Stimulated activated CD8-positive, alpha-beta memory T cell treated with anti-CD3 and anti-CD28 coated beads, Interleukin-4, amount 100 ng/mL, for 1 hour (primary cell): ENCODE data around the gene TSPEAR.
A peak's percentile ranks its signal among the peaks of the same experiment; 100 is the strongest.
"Not testable (repeated sequence)": the region's sequence is repeated elsewhere in the genome, so short reads cannot be mapped to it uniquely, and the experiment has no call there.

Experiments
- DNase-seq, 2 donors: peaks; one replicate each; pipeline ENCODE4 v3.0.0-alpha.2; 2020; ENCODE audit warnings: low read depth in 2 of 2, low spot score in 1 of 2

The TSPEAR gene

DNA sequence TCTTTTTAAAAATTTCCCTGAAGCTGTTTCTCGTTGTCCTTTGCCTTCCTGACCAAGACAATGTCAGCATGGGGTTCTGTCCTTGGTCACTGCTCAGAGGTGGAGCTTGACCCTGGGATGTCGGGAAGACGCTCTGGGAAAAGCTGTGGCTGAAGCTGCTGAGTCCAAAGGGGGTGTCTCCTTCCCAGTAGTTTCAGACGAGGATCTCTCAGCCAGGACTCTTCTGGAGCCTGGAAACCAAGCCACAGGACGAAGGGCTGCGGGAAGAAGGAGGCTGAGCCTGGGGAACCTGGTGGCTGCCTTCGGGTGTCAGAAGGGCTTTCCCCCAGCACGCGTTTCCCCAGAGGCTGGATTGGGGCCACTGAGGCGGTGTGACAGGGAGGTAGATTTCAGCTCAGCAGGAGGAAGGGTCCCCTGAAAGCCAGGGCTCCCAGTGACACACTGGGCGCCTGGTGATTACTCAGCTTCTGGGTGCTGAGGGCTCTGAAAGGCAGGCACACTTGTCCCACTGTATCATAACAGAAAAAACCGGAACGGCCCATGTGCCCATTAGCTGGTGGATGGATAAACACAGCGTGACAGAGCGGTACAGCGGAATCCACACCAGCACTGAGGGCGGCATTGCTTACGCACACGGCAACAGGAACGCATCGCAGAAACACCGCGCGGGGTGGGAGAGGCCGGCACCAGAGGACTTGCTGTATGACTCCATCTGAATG is 24.4 kb downstream of the TSPEAR start:
- no peak for DNase-seq

DNA sequence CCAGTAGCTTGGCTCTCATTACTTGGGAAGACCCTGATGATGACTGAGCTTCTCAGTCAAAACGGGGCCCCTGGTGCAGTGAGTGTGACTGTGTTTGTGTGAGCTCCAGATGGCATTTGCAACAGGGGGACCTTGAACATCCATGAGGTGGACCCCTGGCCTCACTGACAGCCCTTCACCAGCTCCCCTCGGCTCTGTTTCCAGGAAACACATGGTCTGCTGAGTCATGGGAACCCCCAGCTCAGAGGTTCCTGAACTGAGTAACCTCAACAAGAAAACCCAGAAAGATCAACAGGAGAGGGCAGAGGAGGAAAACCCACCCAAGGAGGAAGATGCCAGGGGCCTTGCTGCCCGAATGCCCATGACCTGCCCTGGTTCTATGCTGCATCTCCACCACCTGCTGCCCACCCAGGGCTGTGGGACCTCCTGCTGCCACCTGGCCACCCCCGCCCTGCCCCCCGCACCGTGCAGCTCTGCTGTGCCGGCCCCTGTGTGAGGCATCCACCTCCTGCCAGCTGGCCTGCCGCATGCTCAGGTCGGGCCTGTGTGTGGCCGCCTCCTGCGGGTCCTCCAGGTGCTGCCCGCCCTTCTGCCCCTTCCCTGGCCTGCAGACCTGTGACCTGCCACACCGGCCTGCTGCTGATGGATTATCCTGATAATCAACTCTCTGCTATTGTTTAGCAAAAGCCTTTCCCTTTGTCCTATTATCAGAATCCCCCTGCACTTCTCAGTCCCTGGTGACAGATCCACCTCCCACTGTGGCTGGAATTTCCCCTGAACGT is 25.2 kb downstream of the TSPEAR start:
- DNase-seq, result no peak

- not testable (repeated sequence) for DNase-seq
Observed at GRCh38 chr21:44685050-44685449, 26.3 kb downstream of the TSPEAR start.

- no peak for DNase-seq
Observed at GRCh38 chr21:44684483-44684882, 26.9 kb downstream of the TSPEAR start.

- DNase-seq, result no peak
Observed at GRCh38 chr21:44684077-44684476, 27.3 kb downstream of the TSPEAR start.

GRCh38 chr21:44682580-44683151 is 28.7 kb downstream of the TSPEAR start:
- DNase-seq, result no peak

GRCh38 chr21:44681861-44682579 is 29.4 kb downstream of the TSPEAR start, which contains the start of gene KRTAP12-1:
KRTAP12-1 (minus strand) TSS chr21:44682163; CDS start chr21:44682123, 40 bp downstream.
- DNase-seq, result no peak

- no peak for DNase-seq
Observed at GRCh38 chr21:44681152-44681551, 30.2 kb downstream of the TSPEAR start.

DNA sequence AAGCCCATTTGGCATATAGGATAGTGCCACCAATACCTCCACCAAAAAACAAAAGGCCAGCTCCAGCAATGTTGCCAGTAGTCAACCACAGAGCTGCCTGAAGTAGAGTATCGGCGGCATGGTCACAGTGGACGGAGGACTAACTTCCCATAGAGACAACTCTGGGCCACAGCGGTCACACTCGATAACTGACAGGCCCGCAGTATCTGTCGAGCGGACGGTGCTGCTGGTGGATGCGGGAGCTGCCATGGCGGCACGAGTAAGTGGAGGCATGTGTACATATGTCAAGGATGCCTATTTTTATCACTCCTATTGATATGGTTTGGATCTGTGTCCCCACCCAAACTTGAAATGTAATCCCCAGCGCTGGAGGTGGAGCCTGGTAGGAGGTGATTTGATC is 33.5 kb downstream of the TSPEAR start:
- DNase-seq, result no peak

GRCh38 chr21:44671911-44672310 is 39.5 kb downstream of the TSPEAR start:
- DNase-seq, result no peak

DNA sequence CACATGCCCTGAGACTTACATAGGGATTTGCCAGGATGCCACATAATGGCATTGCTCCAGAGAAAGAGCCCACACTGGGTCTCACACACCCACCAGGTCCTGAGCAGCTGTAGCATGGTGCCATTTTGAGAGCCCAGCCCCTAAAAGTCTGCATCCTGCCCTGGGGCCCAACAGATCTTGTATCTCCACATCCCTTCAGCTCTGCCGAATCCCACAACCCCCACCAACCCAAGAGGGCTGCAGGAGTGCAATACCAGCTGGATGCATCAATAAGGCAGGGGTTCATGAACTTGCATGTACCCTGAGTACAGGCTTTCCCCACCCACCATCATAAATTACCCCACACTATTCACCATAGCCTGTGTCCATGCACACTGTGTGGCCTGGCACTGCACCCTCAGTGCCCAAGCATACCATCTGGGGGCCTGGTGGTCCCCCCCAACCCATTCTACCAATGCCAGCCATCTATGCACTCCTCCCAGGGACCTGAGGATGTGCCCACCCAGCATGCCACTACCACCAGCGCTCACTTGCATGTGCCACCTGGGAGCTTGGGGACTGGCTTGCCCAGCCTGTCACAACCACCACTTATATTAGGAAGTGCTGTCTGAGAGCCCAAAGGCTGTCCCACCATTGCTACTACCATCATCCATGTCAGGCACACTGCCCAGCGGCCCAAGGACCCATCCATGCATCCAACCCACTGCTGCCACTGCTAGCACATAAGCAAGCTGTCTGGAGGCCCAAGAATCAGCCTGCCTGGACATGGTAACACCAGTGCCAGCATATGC is 40.5 kb downstream of the TSPEAR start:
- DNase-seq, result no peak

- no peak for DNase-seq
Observed at GRCh38 chr21:44667612-44668011, 43.8 kb downstream of the TSPEAR start.

- DNase-seq, result no peak
Observed at GRCh38 chr21:44666401-44667320, 44.7 kb downstream of the TSPEAR start, which contains the start of gene KRTAP12-2. KRTAP12-2 (minus strand) TSS chr21:44666927; CDS start chr21:44666886, 41 bp downstream.

GRCh38 chr21:44664691-44665090 is 46.7 kb downstream of the TSPEAR start:
- DNase-seq, result no peak

GRCh38 chr21:44661567-44661966 is 49.8 kb downstream of the TSPEAR start:
- DNase-seq, result not testable (repeated sequence)

GRCh38 chr21:44658913-44659595 is 52.3 kb downstream of the TSPEAR start:
- DNase-seq, result no peak

GRCh38 chr21:44658541-44658910 is 52.8 kb downstream of the TSPEAR start:
- DNase-seq, result no peak

- peak in 1 of 2 donors; percentile 17 for DNase-seq
Observed at GRCh38 chr21:44657635-44658540, 53.5 kb downstream of the TSPEAR start, which contains the start of gene KRTAP12-3. KRTAP12-3 (plus strand) TSS chr21:44657932; CDS start chr21:44657980, 48 bp downstream.
